Measurements from ENCODE around the gene MATN3. TPM values are rescaled to one million over a fixed set of nuclear protein-coding genes. Genes with fewer than 3 reads are reported as not detected.

MATN3 gene
- total and polyA plus RNA-seq, 2 of the 8 experiments (the other 6 are each of a cell fraction or from before 2014, with no cell fraction given), result 3.0 to 9.9 TPM

- Histone ChIP-seq H3K4me2 (ENCODE audit: insufficient read depth in 1 of 2, low read depth in 2 of 2, low read length in 2 of 2) (peak overlapping the region; percentile 76 to 99), H3K36me3 (ENCODE audit: control insufficient read depth in 2 of 4, insufficient read depth in 4 of 4, low read length in 3 of 4) (no peaks in the 10 kb centered on the region; a peak in 1 of 8 replicates), H4K91ac (replicated peaks; ENCODE audit: insufficient read length, low read length) (no peak overlapping the region), H3K9me3 (ENCODE audit: insufficient read depth in 2 of 2, low read depth in 1 of 2, low read length in 1 of 2) (no peaks in the 10 kb centered on the region), H2BK5ac (ENCODE audit: low read depth, low read length) (no peak overlapping the region), H3K18ac (ENCODE audit: extremely low read depth, low read length) (no peak overlapping the region), H4K20me1 (replicated peaks in 1 of 2; ENCODE audit: control insufficient read depth in 1 of 2, insufficient read depth in 2 of 2, low read length in 2 of 2) (peaks cover 1 to 5% of the 10 kb centered on the region in 2 experiments), H2BK20ac (ENCODE audit: low read length) (no peak overlapping the region), H2AK5ac (ENCODE audit: low read depth, low read length) (no peak overlapping the region), H3K14ac (ENCODE audit: insufficient read length) (no peak overlapping the region), H3K9ac (replicated peaks in 1 of 4; ENCODE audit: extremely low read depth in 1 of 4, low read depth in 3 of 4, low read length in 3 of 4) (no peak overlapping the region), H3K4me1 (replicated peaks in 1 of 4; ENCODE audit: control insufficient read depth in 3 of 4, insufficient read depth in 4 of 4, low read length in 3 of 4) (peaks cover 0 to 5% (median 0%) of the 10 kb centered on the region in 4 experiments; a peak in 3 of 7 replicates), H3K23ac (ENCODE audit: insufficient read length) (no peak overlapping the region), H4K5ac (ENCODE audit: insufficient read length, low read depth, low read length) (no peak overlapping the region), H2AFZ (ENCODE audit: low read length) (no peak overlapping the region), H3K56ac (replicated peaks; ENCODE audit: insufficient read length, low read depth, low read length) (no peak overlapping the region), H2BK15ac (ENCODE audit: low read length) (no peak overlapping the region), H3K23me2 (ENCODE audit: low read depth, low read length) (peaks cover 10% of the 10 kb centered on the region), H4K8ac (ENCODE audit: extremely low read depth, insufficient read depth, low read length) (no peak overlapping the region), H3K27me3 (replicated peaks in 1 of 4; ENCODE audit: control insufficient read depth in 3 of 4, extremely low read depth in 1 of 4, insufficient read depth in 3 of 4, low read length in 3 of 4) (no peaks in the 10 kb centered on the region), H2BK12ac (ENCODE audit: low read depth, low read length) (no peak overlapping the region), H3K27ac (ENCODE audit: low read depth, low read length) (no peak overlapping the region; the same call in 1 of the 2 replicates), H3K79me2 (ENCODE audit: control insufficient read depth in 1 of 2, insufficient read depth in 2 of 2, low read length in 2 of 2) (peaks cover 12 to 32% of the 10 kb centered on the region in 2 experiments; a peak in 3 of 4 replicates), H3K4ac (replicated peaks; ENCODE audit: insufficient read length, low read depth, low read length) (no peak overlapping the region), H3K4me3 (ENCODE audit: extremely low read depth in 1 of 4, insufficient read depth in 2 of 4, low read depth in 3 of 4, low read length in 4 of 4) (peak overlapping the region; percentile 85 to 88 (median 86)), H3K79me1 (ENCODE audit: low read depth, low read length) (peaks cover 4% of the 10 kb centered on the region; the same call in 1 of the 2 replicates), H2BK120ac (replicated peaks; ENCODE audit: low read depth, low read length) (no peak overlapping the region)
- CTCF ChIA-PET (ENCODE audit: partially characterized antibody), result interaction anchor here (0.7 to 7.5 kb wide), 4 partner anchors 37 to 53 kb away, joined by 3 to 57 read pairs (median 10); no protein-coding TSS in a partner anchor
- POLR2A ChIA-PET (ENCODE audit: partially characterized antibody), result interaction anchor here (0.7 to 2.3 kb wide), 8 partner anchors 9 to 41 kb away, joined by 3 to 12 read pairs (median 4); no protein-coding TSS in a partner anchor
- FAIRE-seq (no peak), DNase-seq (ENCODE audit: low read depth in 1 of 2, low spot score in 2 of 2) (no peak)
- WGBS, 2 experiments (ENCODE audit: extremely low coverage in 1 of 2, insufficient coverage in 1 of 2, insufficient read length in 1 of 2, insufficient replicate concordance in 2 of 2, low coverage in 1 of 2, low lambda C conversion rate in 2 of 2, missing lambda C conversion rate in 1 of 2), result 41% methylated on average over 5 of the region's 5 CpGs; no CpG with 5 or more reads in 1 of the 2 experiments
- no peak for TF ChIP-seq EP300 (IDR thresholded peaks at IDR 0.05; ENCODE audit: borderline replicate concordance in 1 of 2, low read depth in 2 of 2, low read length in 2 of 2)
- TF ChIP-seq USF2 (IDR thresholded peaks at IDR 0.05; ENCODE audit: low read length), result no peak
- peak; percentile 71; the same call in 1 of the 2 replicates for TF ChIP-seq EGR1 (IDR thresholded peaks at IDR 0.05; ENCODE audit: borderline replicate concordance, low read depth, low read length)
These were observed 40.4 kb upstream of the MATN3 start for GRCh38 chr2:20052861-20053281.

Data from H1 (cell line).